Endothelial cell of umbilical vein (primary cell): ENCODE results near the gene TAOK2.

Source experiments
- CTCF ChIP-seq, 2 donors: IDR thresholded peaks; 1 replicate in 1 of 2; 2 replicates in 1 of 2; pipeline ENCODE4 v1.5.1; 2011; ENCODE audit warnings: low read length in 2 of 2, mild to moderate bottlenecking in 2 of 2, moderate library complexity in 2 of 2, control low read depth in 1 of 2, inconsistent platforms in 1 of 2, low read depth in 1 of 2; ENCODE audit not compliant: insufficient read depth in 1 of 2; ENCODE audit errors: extremely low read depth in 1 of 2
- FOS ChIP-seq: IDR thresholded peaks from 2 replicates; pipeline ENCODE4 v1.6.1; 2011; ENCODE audit warnings: mild to moderate bottlenecking, low read length, moderate library complexity, borderline replicate concordance; ENCODE audit not compliant: insufficient read depth
- POLR2A ChIP-seq: IDR thresholded peaks from 2 replicates; pipeline ENCODE4 v1.6.1; 2012; ENCODE audit warnings: low read depth, mild to moderate bottlenecking, control low read depth, low read length
- POLR2AphosphoS5 ChIP-seq: IDR thresholded peaks from 2 replicates; pipeline ENCODE4 v1.6.1; 2012; ENCODE audit warnings: low read depth, mild to moderate bottlenecking, control low read depth, low read length, moderate library complexity; ENCODE audit not compliant: insufficient read depth

GRCh38 chr16:30025156-30025555 lies 51.5 kb downstream of the TAOK2 start:
- TF ChIP-seq CTCF (IDR thresholded peaks at IDR 0.05; ENCODE audit: extremely low read depth in 1 of 2, insufficient read depth in 1 of 2, low read depth in 1 of 2, low read length in 2 of 2) (no peak), POLR2A (no peak), POLR2AphosphoS5 (no peak), FOS (no peak)
